HepG2 (cell line): ENCODE measurements around the gene GCM1. TPM values are rescaled to one million over a fixed set of nuclear protein-coding genes. Genes with fewer than 3 reads are reported as not detected.

ENCODE experiments used
- ARID3A ChIP-seq: IDR thresholded peaks from 2 replicates; pipeline ENCODE4 v1.6.1; 2012; ENCODE audit warnings: low read depth, low read length, improper control_type of control experiment
- ATF4 ChIP-seq, 2 experiments: fragments of 450-650 bp in 1 of 2; sonication (generic) in 1 of 2; formaldehyde crosslinking; IDR thresholded peaks; 2 replicates each; pipeline versions ENCODE4 v1.5.0 to v1.8.0; 2020 to 2022; ENCODE audit warnings: mild to moderate bottlenecking in 1 of 2, missing genetic modification reagents in 1 of 2
- ELF1 ChIP-seq: sonication (generic); formaldehyde crosslinking; IDR thresholded peaks from 2 replicates; pipeline ENCODE4 v1.4.0; 2020; ENCODE audit warnings: missing genetic modification reagents
- HDAC2 ChIP-seq: sonication (generic); formaldehyde crosslinking; IDR thresholded peaks from 2 replicates; pipeline ENCODE4 v1.4.0; 2020; ENCODE audit warnings: missing genetic modification reagents
- HHEX ChIP-seq: IDR thresholded peaks from 2 replicates; pipeline ENCODE4 v1.6.1; 2016; ENCODE audit warnings: control low read depth
- HOXA5 ChIP-seq: sonication (generic); formaldehyde crosslinking; IDR thresholded peaks from 2 replicates; pipeline ENCODE4 v1.4.0; 2020; ENCODE audit warnings: missing genetic modification reagents
- MAFK ChIP-seq, 2 experiments: IDR thresholded peaks in 1 of 2; conservative IDR thresholded peaks in 1 of 2; 2 replicates each; pipeline ENCODE4 v1.6.1; 2011; ENCODE audit warnings: improper control_type of control experiment in 2 of 2, low read length in 2 of 2
- MTA3 ChIP-seq: sonication (generic); formaldehyde crosslinking; IDR thresholded peaks from 2 replicates; pipeline ENCODE4 v1.4.0; 2020; ENCODE audit warnings: missing genetic modification reagents
- NKX3-1 ChIP-seq: sonication (generic); formaldehyde crosslinking; IDR thresholded peaks from 2 replicates; pipeline ENCODE4 v1.5.0; 2020; ENCODE audit warnings: missing genetic modification reagents
- PCBP1 ChIP-seq: fragments of 200-400 bp; formaldehyde crosslinking; IDR thresholded peaks from 2 replicates; pipeline ENCODE4 v1.6.1; 2017; ENCODE audit warnings: mild to moderate bottlenecking, low read depth, low read length, borderline replicate concordance
- RFX3 ChIP-seq: IDR thresholded peaks from 2 replicates; pipeline ENCODE4 v1.6.1; 2016; ENCODE audit warnings: missing biosample characterization, missing genetic modification reagents
- RORA ChIP-seq: sonication (generic); formaldehyde crosslinking; IDR thresholded peaks from 2 replicates; pipeline ENCODE4 v1.5.0; 2020; ENCODE audit warnings: mild to moderate bottlenecking, missing genetic modification reagents, moderate library complexity
- SPEN ChIP-seq: sonication (generic); formaldehyde crosslinking; IDR thresholded peaks from 2 replicates; pipeline ENCODE4 v1.5.1; 2020; ENCODE audit warnings: low read depth, mild to moderate bottlenecking, missing genetic modification reagents
- ZBTB46 ChIP-seq: sonication (generic); formaldehyde crosslinking; IDR thresholded peaks from 2 replicates; pipeline ENCODE4 v1.4.0; 2020; ENCODE audit warnings: mild to moderate bottlenecking, missing genetic modification reagents, borderline replicate concordance
- ZMYM3 ChIP-seq: sonication (generic); formaldehyde crosslinking; IDR thresholded peaks from 2 replicates; pipeline ENCODE4 v1.5.1; 2020; ENCODE audit warnings: mild to moderate bottlenecking, missing genetic modification reagents
- ZNF230 ChIP-seq: sonication (generic); formaldehyde crosslinking; IDR thresholded peaks from 2 replicates; pipeline ENCODE4 v1.4.0; 2020; ENCODE audit warnings: mild to moderate bottlenecking, missing genetic modification reagents
- ZNF276 ChIP-seq: sonication (generic); formaldehyde crosslinking; IDR thresholded peaks from 2 replicates; pipeline ENCODE4 v1.4.0; 2020; ENCODE audit warnings: mild to moderate bottlenecking, low read depth, missing genetic modification reagents
- ZNF292 ChIP-seq: sonication (generic); formaldehyde crosslinking; IDR thresholded peaks from 2 replicates; pipeline ENCODE4 v1.8.1; 2022; ENCODE audit warnings: mild to moderate bottlenecking, low read depth, missing genetic modification reagents, borderline replicate concordance
- ZNF335 ChIP-seq: sonication (generic); formaldehyde crosslinking; IDR thresholded peaks from 2 replicates; pipeline ENCODE4 v1.4.0; 2020; ENCODE audit warnings: missing genetic modification reagents
- ZNF431 ChIP-seq: sonication (generic); formaldehyde crosslinking; IDR thresholded peaks from 2 replicates; pipeline ENCODE4 v1.9.0; 2022; ENCODE audit warnings: missing genetic modification reagents, low read depth, mild to moderate bottlenecking, borderline replicate concordance
- ZNF614 ChIP-seq: IDR thresholded peaks from 2 replicates; pipeline ENCODE4 v1.6.1; 2018; ENCODE audit warnings: missing biosample characterization, missing genetic modification reagents, inconsistent platforms, borderline replicate concordance
- ZUFSP ChIP-seq: sonication (generic); formaldehyde crosslinking; IDR thresholded peaks from 2 replicates; pipeline ENCODE4 v1.9.0; 2021; ENCODE audit warnings: missing genetic modification reagents, mild to moderate bottlenecking, borderline replicate concordance
- polyA plus RNA-seq, 8 experiments: library from polyadenylated mRNA; depleted of rRNA in 3 of 8; stranded (reverse) in 7 of 8; unstranded in 1 of 8; fragments of >200 nt; fragmentation: Illumina TruSeq in 4 of 8; extraction: Trizol in 4 of 8; gene quantifications; 2 replicates each; pipeline versions ENCODE4 v1.2.1 to v1.2.3, GENCODE V29; 2011 to 2016; ENCODE audit warnings: low read depth in 4 of 8, missing spikeins in 1 of 8, mixed read lengths in 1 of 8; ENCODE audit not compliant: insufficient read depth in 1 of 8
- total RNA-seq, 5 experiments: library from RNA; depleted of rRNA; stranded (reverse); fragments of >200 nt; fragmentation: Illumina TruSeq; extraction: Trizol; gene quantifications; 2 replicates each; pipeline ENCODE4 v1.2.3, GENCODE V29; 2016; ENCODE audit warnings: low read depth in 1 of 5

Gene GCM1
- total and polyA plus RNA-seq, 2 of the 13 experiments (the other 11 are each of a cell fraction or from before 2014, with no cell fraction given) = 0.04 to 0.13 TPM

- peak; percentile 71 for TF ChIP-seq ZNF276 (CRISPR knock-in tag)
- TF ChIP-seq MAFK (conservative IDR thresholded peaks at IDR 0.05 in 1 of 2, IDR thresholded peaks at IDR 0.05 in 1 of 2; ENCODE audit: low read length in 2 of 2) = no peak
- TF ChIP-seq PCBP1 = no peak
- peak; percentile 57; the same call in 1 of the 2 replicates for TF ChIP-seq ZNF292
- TF ChIP-seq ZNF335 (CRISPR knock-in tag) = no peak
- TF ChIP-seq ZNF431 (CRISPR knock-in tag) = no peak
- TF ChIP-seq ATF4 (CRISPR knock-in tag; IDR thresholded peaks at IDR 0.05) = peak in 1 of 2 experiments; percentile 76; a peak in 2 of 4 replicates
- TF ChIP-seq HHEX = 0 out of 2 replicates have a peak, but pooled peaks have one; percentile 54
- no peak for TF ChIP-seq ARID3A
- TF ChIP-seq RORA (CRISPR knock-in tag) = no peak
- no peak for TF ChIP-seq ZUFSP (CRISPR knock-in tag)
- TF ChIP-seq NKX3-1 (CRISPR knock-in tag) = peak; percentile 86
- TF ChIP-seq SPEN = no peak
- no peak for TF ChIP-seq ZBTB46 (CRISPR knock-in tag)
- peak; percentile 36; the same call in 1 of the 2 replicates for TF ChIP-seq RFX3 (CRISPR knock-in tag)
- TF ChIP-seq HOXA5 (CRISPR knock-in tag) = peak; percentile 71; the same call in 1 of the 2 replicates
- TF ChIP-seq MTA3 (CRISPR knock-in tag) = no peak
- no peak for TF ChIP-seq ELF1
- TF ChIP-seq ZMYM3 (CRISPR knock-in tag) = peak; percentile 99
- peak; percentile 97 for TF ChIP-seq HDAC2 (CRISPR knock-in tag)
- TF ChIP-seq ZNF614 = peak; percentile 94
- peak; percentile 81; the same call in 1 of the 2 replicates for TF ChIP-seq ZNF230 (CRISPR knock-in tag)
These were observed 13.9 kb downstream of the GCM1 start (continued) for GRCh38 chr6:53134601-53135235.
